Measurements from ENCODE around the gene ECI1.

ECI1 gene

DNA sequence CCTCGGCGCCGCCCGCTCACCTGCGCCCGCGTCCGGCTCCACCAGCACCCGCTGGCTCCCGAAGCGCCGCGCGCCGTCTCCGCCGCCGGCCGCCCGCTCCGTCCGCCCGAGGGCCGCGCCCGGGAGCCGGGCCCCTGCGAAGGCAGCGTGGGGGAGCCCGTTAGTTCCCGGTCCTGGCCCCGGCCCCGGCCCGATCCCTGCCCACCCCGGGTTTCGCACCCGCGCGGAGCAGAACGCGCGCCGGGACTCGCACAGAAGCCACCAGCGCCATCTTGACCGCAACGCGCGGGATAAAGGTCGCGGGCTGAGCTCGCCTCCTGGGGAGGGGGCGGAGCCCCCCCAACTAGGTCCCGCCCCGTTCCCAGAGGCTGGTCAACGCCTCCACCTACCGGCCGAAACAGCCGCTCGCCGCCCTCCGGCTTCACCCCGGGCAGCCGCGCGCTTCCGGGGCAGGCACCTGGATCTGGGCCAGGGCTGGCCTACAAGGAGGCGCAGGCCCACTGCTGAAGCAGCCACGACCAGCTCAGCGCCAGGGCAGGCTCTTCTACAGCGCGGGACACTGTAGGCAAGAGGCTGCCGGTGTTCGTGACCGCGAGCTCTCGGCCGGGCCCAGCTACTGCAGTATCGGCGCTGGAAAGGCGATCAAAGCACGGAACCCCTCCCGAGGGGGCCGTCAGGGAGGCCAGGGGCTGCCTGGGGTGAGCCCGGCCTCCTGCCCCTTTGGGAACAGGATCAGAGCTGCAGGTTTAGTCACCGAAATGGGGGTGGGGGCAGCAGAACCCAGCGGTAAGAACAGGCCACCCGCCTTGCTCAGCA is at the start of gene ECI1:
TSS of gene ECI1 (minus strand) at position 292 of the 816 bp plus-strand sequence. CDS start at position 271, 21 bp downstream.
- DNase-seq, result peak; percentile 53

GRCh38 chr16:2299915-2300192 is 48.5 kb upstream of the ECI1 start:
- DNase-seq, result no peak

DNA sequence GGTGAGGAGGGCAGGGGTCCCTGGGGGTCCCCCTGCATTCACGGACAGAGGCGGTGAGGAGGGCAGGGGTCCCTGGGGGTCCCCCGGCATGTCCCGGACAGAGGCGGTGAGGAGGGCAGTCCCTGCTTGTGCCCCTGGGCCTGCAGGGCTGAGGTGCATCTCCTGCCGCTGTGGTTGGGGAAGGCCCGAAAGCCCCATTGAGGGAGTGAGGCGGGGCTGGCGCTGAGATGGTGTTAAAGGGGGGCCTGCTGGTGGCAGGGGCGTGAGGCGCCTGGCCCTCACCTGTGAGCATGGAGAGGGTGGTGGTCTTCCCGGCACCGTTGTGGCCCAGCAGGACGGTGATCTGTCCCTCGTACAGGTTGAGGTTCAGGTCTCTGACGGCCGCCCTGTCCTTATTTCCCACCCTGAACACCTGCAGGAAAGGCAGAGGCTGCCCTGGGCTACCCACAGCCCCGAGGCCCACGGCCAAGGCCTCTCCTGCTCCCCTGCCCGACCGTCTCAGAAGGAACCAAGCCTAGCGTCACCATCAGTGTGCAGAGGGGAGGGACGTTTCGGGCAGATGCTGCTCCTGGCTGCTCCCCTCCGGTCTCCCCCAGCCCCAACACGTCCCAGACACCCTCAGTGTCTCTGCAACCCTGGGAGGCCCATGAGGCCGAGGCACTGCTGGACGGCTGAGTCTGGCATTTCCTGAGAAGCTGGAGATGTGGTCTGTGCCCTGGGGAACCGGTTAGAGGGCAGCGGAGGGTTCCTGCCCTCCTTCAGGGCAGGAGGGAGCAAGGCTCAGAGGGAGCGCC is 47.9 kb upstream of the ECI1 start:
- DNase-seq, result no peak

- no peak for DNase-seq
These were observed 47.2 kb upstream of the ECI1 start for GRCh38 chr16:2298621-2299020.

GRCh38 chr16:2297506-2297860 is 46.1 kb upstream of the ECI1 start:
- no peak for DNase-seq

DNA sequence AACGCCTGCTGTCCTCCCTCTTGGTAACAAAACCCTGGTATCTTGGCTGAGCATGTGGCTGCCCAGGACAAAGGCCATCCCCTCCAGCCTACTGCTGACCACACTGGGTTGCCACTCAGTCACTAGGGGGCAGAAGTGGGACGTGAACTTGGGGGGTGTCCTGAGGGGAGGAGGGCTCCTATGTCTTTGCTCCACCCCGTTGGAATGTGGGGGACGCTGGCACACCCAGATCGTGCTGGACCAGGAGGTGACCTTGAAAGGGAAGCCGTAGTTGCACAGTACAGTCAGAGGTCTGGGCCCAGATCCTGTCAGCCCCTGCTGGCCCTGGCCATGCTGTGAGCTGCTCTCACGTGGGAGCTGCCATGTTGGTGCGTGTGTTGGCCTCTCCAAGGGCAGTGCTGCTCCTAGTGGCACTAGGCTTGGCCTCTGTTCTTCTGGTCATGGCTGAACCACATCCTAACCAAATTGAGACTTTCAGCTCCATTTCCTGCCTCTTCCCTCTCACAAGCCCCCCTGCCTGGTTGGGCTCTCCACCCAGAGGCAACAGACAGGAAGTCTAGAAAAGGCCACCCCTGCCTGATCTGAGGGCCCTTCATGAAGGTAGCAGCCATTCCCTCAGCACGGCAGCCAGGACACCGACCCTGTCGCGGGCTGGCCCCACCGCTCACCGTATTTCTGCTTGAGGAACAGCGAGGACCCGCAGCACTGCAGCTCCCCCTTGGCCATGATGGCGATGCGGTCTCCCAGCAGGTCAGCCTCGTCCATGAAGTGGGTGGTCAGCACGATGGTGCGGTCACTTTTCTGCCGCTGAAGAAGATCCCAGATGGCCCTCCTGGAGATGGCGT is 45.5 kb upstream of the ECI1 start:
- DNase-seq, result no peak

DNA sequence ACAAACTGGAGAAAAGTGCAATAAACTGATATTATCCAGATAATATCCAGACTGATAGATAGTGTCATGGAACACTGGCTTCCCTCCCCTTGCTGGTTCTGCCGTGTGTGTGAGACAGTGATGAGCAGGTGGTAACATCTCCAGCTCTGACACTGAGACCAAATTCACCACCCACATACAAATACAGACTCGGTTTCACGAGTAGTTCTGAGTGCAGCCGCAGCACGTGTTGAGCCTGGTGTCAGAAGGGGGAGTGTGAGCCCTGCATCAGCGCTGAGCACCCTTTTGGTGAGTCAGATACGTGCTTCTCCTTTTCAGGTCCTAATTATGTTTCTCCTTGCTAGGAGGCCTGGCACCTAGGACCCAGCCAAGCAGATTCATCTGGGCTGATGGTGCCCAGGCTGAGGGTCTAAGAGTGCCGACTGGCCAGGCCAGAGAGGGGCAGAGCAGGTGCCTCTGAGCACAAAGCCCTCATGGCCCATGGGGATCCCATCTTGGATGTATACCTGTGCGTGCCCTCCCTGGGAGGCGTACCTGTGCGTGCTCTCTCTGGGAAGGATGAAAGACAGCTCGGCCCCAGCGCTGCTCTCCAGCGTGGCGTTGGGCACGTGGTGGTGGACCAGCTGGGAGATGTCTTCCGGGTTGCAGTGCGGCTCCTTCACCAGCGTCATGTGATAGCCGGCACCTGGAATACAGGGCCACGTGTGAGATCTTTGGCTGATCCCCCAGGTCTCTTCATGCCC is 43.8 kb upstream of the ECI1 start:
- no peak for DNase-seq

DNA sequence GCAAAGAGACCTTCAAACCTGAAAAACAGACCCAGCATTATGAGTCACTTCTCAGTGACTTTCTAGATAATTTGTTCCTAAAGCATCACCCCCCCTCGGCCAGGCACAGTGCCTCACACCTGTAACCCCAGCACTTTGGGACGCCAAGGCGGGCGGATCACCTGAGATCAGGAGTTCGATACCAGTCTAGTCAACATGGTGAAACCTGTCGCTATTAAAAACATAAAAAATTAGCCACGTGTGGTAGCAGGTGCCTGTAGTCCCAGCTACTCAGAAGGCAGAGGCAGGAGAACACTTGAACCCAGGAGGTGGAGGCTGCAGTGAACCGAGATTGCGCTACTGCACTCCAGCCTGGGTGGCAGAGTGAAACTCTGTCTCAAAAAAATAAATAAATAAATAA is 40.8 kb upstream of the ECI1 start:
- no peak for DNase-seq

GRCh38 chr16:2289282-2289681 is 37.9 kb upstream of the ECI1 start:
- no peak for DNase-seq

DNA sequence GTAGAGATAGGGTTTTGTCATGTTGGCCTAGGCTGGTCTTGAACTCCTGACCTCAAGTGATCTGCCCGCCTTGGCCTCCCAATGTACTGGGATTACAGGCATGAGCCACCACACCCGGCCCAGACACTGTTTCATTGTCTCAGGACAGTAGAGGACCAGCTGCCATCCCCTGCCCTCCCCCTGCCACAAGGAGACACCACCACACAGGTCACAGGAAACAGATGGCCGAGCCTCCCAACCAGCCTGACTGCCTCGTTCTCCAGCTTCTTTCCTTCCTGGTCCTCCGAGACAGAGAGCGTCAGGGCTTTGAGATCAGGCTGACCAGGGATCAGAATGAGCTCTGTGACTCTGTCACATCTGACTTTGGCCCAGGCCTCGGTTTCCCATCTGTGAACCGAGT is 37.3 kb upstream of the ECI1 start:
- DNase-seq, result no peak

DNA sequence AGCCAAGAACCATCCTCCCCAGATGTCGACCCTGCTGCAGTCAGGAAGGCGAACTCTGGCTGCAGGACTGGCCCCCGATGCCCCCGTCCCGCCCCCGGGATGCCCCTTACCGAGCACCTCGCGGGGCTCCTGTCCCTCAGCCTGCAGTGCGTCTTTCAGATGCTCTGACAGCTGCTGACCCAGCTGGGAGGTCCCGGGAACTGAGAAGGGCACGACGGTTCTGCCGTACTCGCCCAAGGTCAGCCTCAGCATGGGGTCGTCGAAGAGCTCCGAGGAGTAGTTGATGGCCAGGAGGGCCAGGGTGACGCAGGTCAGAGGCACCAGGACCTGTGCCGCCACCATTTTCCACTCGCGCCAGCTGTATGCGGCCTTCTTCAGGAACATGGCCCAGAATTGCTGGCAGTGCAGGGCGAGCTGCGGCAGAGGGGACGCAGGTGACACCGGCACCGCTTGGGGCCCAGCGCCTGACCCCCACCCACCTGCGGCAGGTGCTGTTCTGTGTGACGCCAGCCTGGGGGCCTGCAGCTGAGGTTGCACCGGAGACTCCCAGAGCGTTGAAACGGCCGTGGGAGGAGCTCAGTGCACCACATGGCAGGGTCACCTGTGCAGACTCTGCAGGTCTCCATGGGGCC is 36.6 kb upstream of the ECI1 start:
- no peak for DNase-seq

DNA sequence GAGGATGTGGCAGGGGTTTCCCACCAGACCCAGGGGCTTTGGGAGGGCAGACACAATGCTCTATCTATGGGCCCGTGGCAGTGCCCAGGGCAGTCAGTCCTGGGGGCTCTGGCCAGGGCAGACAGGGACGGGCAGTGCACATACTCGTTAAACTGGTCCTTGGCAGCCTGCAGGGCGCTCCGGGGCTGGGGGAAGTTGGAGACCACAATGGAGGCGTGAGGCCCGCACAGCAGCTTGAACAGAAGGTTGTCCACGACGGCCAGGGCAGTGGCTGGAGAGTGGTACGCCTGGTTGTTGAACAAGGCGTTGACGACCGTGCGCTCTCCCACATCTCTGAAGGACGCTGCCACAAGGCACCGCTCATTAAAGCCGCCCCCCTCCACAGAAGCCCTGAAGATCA is 35.2 kb upstream of the ECI1 start:
- DNase-seq, result no peak

GRCh38 chr16:2285731-2286191 is 34.4 kb upstream of the ECI1 start:
- no peak for DNase-seq

- DNase-seq, result no peak
These were observed 33.6 kb upstream of the ECI1 start for GRCh38 chr16:2284797-2285576.

DNA sequence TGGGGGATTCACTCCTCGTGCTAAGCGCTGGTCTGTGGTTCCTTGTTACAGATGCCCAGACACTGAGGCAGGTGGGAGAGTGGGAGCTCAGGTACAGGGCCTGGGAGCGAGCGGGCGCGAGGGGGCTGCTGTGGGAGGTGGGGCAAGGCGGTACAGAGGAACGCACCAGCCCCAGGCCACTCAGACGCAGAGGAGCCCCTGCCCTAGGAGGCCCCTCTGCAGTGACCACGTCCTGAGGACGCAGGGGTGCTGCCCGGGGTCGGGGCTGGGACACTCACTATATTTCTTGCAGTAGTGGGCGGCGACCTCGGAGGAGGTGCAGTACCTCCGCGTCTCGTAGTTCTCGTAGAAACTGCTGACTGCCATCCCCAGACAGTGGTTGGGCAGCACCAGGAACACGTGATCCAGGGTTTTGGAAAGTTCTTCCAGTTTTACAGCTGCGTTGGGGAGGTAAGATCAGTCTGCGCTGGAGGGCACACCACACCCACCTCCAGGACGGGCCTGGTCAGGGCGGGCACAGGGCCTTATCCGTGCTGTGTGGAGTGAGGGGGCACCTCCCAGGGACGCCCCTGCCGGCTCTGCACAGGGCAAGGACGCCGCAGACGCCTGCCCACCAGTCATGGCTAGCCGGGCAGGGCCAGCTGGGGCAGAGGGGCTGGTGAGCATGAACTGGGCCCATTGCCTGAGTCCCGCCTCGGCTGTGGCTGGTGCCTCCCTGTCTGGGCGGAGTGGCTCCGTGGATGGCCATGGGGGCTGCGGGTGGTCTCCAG is 32.8 kb upstream of the ECI1 start:
- no peak for DNase-seq

DNA sequence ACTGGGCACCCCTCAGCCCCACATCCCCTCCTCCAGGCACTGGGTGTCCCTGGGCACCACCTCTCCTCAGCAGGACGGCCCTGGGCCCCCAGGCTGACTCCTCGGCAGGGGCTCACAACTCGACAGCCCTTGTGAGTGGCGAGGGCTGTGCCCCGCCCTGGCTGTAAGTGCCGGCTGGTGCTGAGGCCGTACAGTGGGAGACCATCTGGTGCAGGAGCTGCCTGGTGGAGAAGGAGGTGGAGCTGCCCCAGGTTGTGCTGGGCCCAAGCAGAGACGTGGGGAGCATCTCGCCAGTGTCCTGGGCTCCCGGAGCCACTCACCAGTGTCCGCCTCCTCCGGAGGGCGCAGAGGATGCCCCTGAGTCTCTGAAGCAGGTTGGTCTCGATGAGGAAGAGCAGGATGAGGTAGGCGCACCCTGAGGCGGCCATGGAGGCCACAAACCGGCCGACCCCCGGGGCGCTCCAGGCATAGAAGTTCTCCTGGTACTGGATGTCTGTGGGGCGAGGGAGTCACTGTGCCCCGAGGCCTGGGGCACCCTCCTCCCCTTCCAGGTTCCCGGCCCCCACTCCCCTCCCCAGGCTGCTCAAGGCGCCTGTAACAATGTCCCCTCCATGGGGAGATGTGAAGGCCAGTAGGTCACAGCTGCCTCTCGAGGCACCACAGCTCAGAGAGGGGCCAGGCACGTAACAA is 31.6 kb upstream of the ECI1 start:
- DNase-seq, result no peak

- no peak for DNase-seq
These were observed 30.9 kb upstream of the ECI1 start for GRCh38 chr16:2282262-2282661.

DNA sequence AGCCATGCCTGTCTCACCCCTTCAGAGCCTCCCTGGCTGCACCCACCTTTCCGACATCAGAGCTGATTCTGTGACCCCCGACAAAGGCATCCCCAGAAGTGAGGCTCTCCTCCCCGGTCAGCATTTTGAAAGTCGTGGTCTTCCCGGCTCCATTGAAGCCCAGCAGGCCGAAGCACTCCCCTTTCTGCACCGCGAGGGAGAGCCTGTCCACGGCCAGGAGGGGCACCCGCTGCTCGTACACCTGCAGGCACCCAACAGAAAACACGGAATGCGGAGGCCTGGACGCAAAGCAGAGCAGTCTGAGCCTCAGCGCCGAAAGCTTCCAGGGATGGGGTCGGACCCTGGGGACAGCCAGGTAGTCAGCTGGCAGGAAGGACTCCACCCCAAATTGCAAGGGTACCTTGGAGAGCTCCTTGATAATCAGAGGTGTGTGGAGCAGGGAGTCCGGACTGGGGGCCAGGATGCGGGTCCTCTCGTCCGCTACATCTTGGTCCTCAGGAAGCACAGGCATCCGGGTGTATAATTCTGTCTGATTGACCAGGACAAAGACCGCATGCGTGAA is 29.7 kb upstream of the ECI1 start:
- DNase-seq, result no peak

DNA sequence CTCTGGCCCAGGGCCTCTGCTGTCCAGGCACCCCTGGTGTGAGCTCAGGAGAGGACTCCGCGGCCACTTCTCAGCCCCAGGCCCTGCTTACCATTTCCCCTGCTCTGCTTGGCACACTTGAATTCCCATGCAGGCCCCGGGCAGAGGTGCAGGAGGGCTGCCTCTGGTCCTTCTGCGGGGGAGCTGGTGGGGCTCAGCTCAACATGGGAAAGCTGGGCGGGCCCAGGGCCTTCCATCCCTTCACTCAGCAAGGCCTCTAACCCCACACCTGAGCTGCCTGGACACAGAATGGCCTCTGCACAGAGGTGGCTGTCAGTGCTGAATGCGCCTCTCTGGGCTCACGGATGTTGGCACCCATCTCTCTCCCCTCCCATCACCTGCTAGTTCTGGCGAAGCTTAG is 29.1 kb upstream of the ECI1 start:
- DNase-seq, result no peak

All from NCI-H1436 treated with DMSO at 0.1 percent for 48 hours (cell line).